Smooth muscle cell (in vitro differentiated cells): Measurements from ENCODE around the gene CHFR. TPM values are rescaled to one million over a fixed set of nuclear protein-coding genes. Genes with fewer than 3 reads are reported as not detected.
"Not testable (repeated sequence)": the region's sequence is repeated elsewhere in the genome, so short reads cannot be mapped to it uniquely, and the experiment has no call there.

Source experiments
- DNase-seq: peaks from one replicate; lab custom pipeline; 2025; ENCODE audit not compliant: unreplicated experiment; lab: John Stamatoyannopoulos, UW
- H2AFZ ChIP-seq: fragments of 200-600 bp; sonication (generic); 2 replicates; pipeline ENCODE4 v1.6.0; 2016; ENCODE audit warnings: antibody characterized with exemption, low read depth, mild to moderate bottlenecking
- H3F3A ChIP-seq: fragments of 200-600 bp; sonication (generic); 2 replicates; pipeline ENCODE4 v1.6.0; 2017; ENCODE audit warnings: antibody characterized with exemption, low read depth
- H3K27ac ChIP-seq: fragments of 200-600 bp; sonication (generic); 2 replicates; pipeline ENCODE4 v1.5.1; 2016; ENCODE audit warnings: low read depth, mild to moderate bottlenecking
- H3K27me3 ChIP-seq: fragments of 200-600 bp; sonication (generic); 2 replicates; pipeline ENCODE4 v1.6.1; 2016; ENCODE audit warnings: low read depth, mild to moderate bottlenecking
- H3K36me3 ChIP-seq: fragments of 200-600 bp; sonication (generic); 2 replicates; pipeline ENCODE4 v1.5.1; 2016; ENCODE audit warnings: low read depth
- H3K4me1 ChIP-seq: fragments of 200-600 bp; sonication (generic); 2 replicates; pipeline ENCODE4 v1.5.1; 2016; ENCODE audit warnings: low read depth
- H3K4me2 ChIP-seq: fragments of 200-600 bp; sonication (generic); 2 replicates; pipeline ENCODE4 v1.6.0; 2016; ENCODE audit warnings: mild to moderate bottlenecking
- H3K4me3 ChIP-seq: fragments of 200-600 bp; sonication (generic); 2 replicates; pipeline ENCODE4 v1.5.1; 2016; ENCODE audit warnings: mild to moderate bottlenecking
- H3K79me2 ChIP-seq: fragments of 200-600 bp; sonication (generic); 2 replicates; pipeline ENCODE4 v1.6.0; 2016; ENCODE audit warnings: low read depth, mild to moderate bottlenecking
- H3K9ac ChIP-seq: fragments of 200-600 bp; sonication (generic); 2 replicates; pipeline ENCODE4 v1.6.0; 2016; ENCODE audit warnings: low read depth
- H3K9me3 ChIP-seq: fragments of 200-600 bp; sonication (generic); replicated peaks from 2 replicates; pipeline ENCODE4 v1.5.1; 2016; ENCODE audit warnings: low read depth
- H4K20me1 ChIP-seq: fragments of 200-600 bp; sonication (generic); 2 replicates; pipeline ENCODE4 v1.6.0; 2016; ENCODE audit warnings: low read depth
- CTCF ChIP-seq: fragments of 200-600 bp; sonication (generic); IDR thresholded peaks from 2 replicates; pipeline ENCODE4 v1.5.1; 2017; ENCODE audit warnings: borderline replicate concordance, mild to moderate bottlenecking, antibody characterized with exemption; ENCODE audit not compliant: insufficient read depth, poor library complexity, severe bottlenecking
- WGBS: methylation state at CpG from one replicate; pipeline ENCODE4 v1.1.7; 2016; ENCODE audit warnings: low lambda C conversion rate; 5-methylcytosine and 5-hydroxymethylcytosine counted together
- polyA plus RNA-seq: library from polyadenylated mRNA; unstranded; fragments of >200 nt; fragmentation: Nextera tagmentation; extraction: Ambion mirVana; gene quantifications from 2 replicates; pipeline ENCODE4 v1.2.1, GENCODE V29; 2016
- total RNA-seq: library from RNA; depleted of rRNA; stranded (reverse); fragments of >200 nt; gene quantifications from 2 replicates; pipeline ENCODE4 v1.2.3, GENCODE V29; 2014

Gene CHFR
- total and polyA plus RNA-seq, 2 experiments from 2014 or later: 24.0 to 26.2 TPM

DNA sequence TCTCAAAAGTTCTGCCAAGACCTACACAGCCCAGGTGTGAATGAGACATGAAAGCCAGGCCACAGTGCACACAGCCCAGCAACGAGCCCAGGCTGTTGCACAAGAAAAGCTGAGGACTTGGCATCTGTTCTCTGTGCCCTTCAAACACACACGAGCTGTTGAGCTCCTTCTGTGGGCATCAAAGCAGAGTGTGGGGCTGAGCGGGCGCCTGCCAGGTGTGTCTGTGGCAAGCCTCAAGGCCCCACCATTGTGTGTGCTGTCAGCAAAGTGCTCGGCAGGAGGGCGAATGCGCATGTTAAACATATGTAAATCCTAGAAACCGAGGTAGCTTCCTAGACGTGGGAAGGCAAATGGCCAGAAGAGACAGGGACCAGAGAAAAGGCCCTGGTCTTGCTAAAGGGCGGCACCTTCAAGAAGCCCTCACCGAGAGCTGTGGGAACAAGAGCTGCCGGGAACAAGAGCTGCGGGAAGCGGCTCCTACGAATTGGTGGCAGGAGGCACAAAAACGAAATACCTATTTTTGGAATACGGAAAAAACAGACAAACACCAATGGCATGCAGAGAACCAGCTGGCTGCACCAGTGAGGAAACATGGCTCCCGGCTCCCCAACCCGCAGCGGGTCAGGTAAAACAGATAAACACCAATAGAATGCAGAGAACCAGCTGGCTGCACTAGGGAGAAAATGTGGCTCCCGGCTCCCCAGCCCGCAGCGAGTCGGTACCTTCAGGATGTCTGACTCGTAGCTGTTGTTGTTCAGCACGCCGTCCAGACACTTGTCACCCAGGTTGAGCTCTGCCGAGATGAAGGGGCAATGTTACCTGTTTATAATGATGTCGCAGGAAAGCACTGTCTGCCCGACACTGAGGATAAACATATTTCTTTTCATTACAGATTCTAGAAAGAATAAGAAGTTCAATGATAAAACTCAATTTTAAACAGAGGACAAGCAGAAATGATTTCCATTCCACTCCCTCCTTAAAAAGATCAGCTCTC is 39.7 kb downstream of the CHFR start:
- no peak overlapping the region for H3K9ac ChIP-seq
- no peak overlapping the region for H3K4me3 ChIP-seq
- TF ChIP-seq CTCF: no peak
- 89% methylated on average over 30 of the region's 30 CpGs for WGBS
- H3K27me3 ChIP-seq: no peaks in the 10 kb centered on the region
- H3K79me2 ChIP-seq: no peaks in the 10 kb centered on the region
- H3K4me1 ChIP-seq: no peaks in the 10 kb centered on the region
- no peak for DNase-seq
- no peaks in the 10 kb centered on the region for H4K20me1 ChIP-seq
- no peaks in the 10 kb centered on the region for H3F3A ChIP-seq
- H3K9me3 ChIP-seq: no peaks in the 10 kb centered on the region
- H3K4me2 ChIP-seq: no peak overlapping the region
- no peak overlapping the region for H3K27ac ChIP-seq
- no peak overlapping the region for H2AFZ ChIP-seq
- peaks cover 20% of the 10 kb centered on the region for H3K36me3 ChIP-seq

- not testable (repeated sequence) for H4K20me1 ChIP-seq, H2AFZ ChIP-seq, H3K4me3 ChIP-seq, H3K27ac ChIP-seq, H3K9me3 ChIP-seq, H3K27me3 ChIP-seq, H3K79me2 ChIP-seq, H3K9ac ChIP-seq, H3F3A ChIP-seq, H3K4me1 ChIP-seq, H3K4me2 ChIP-seq, DNase-seq
- H3K36me3 ChIP-seq: peaks cover 17% of the 10 kb centered on the region
- 94% methylated on average over 11 of the region's 11 CpGs for WGBS
Observed at GRCh38 chr12:132844681-132845080, 42.7 kb downstream of the CHFR start.

DNA sequence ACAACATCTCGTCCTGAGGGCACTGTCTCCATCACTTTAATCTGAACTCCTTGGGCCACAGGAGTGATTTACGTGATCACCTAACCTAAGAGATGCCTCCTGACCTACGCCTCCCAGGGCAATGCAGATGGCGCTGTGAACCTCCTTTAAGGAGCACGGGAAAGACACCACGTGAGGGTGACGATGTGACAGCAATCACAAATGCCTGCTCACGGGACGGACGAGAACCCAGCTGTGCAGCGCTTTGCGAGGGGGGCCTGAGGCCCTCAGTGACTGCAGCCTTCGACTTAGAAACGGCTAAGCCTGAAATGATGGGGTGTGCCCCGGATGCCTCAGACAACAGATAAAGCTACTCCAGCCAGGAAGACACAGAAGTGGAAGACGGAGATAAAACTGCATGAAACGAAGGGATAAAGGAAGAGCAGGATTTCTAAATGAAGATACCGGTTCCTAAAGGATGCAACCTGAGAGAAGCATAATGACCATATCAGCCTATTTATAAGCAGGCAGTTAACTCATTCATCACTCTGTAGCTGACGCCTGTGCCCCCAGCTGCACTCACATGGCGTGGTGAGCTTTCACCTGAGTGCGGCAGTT is 44.9 kb downstream of the CHFR start:
- H3K36me3 ChIP-seq: peaks cover 11% of the 10 kb centered on the region
- H3K27me3 ChIP-seq: no peaks in the 10 kb centered on the region
- no peak overlapping the region for H2AFZ ChIP-seq
- H3F3A ChIP-seq: no peaks in the 10 kb centered on the region
- H3K9me3 ChIP-seq: no peaks in the 10 kb centered on the region
- 94% methylated on average over 21 of the region's 21 CpGs for WGBS
- H3K9ac ChIP-seq: no peak overlapping the region
- H3K79me2 ChIP-seq: no peaks in the 10 kb centered on the region
- H4K20me1 ChIP-seq: no peaks in the 10 kb centered on the region
- DNase-seq: no peak
- no peaks in the 10 kb centered on the region for H3K4me1 ChIP-seq
- no peak for TF ChIP-seq CTCF
- no peak overlapping the region for H3K4me2 ChIP-seq
- no peak overlapping the region for H3K27ac ChIP-seq
- no peak overlapping the region for H3K4me3 ChIP-seq

- Histone ChIP-seq H3F3A (no peaks in the 10 kb centered on the region), H3K36me3 (peaks cover 4% of the 10 kb centered on the region), H3K27ac (no peak overlapping the region), H3K4me1 (no peaks in the 10 kb centered on the region), H3K4me2 (no peak overlapping the region), H3K9me3 (no peaks in the 10 kb centered on the region), H3K4me3 (no peak overlapping the region), H3K79me2 (no peaks in the 10 kb centered on the region), H2AFZ (no peak overlapping the region), H4K20me1 (no peaks in the 10 kb centered on the region), H3K27me3 (no peaks in the 10 kb centered on the region), H3K9ac (no peak overlapping the region)
- no peak for TF ChIP-seq CTCF
- DNase-seq: no peak
- 96% methylated on average over 15 of the region's 15 CpGs for WGBS
Observed at GRCh38 chr12:132841151-132841550, 46.3 kb downstream of the CHFR start.
